ENCODE results near the gene RBM4. TPM values are rescaled to one million over a fixed set of nuclear protein-coding genes. Genes with fewer than 3 reads are reported as not detected.
A peak's percentile ranks its signal among the peaks of the same experiment; 100 is the strongest.
"Not testable (repeated sequence)": the region's sequence is repeated elsewhere in the genome, so short reads cannot be mapped to it uniquely, and the experiment has no call there.

The RBM4 gene, protein sequence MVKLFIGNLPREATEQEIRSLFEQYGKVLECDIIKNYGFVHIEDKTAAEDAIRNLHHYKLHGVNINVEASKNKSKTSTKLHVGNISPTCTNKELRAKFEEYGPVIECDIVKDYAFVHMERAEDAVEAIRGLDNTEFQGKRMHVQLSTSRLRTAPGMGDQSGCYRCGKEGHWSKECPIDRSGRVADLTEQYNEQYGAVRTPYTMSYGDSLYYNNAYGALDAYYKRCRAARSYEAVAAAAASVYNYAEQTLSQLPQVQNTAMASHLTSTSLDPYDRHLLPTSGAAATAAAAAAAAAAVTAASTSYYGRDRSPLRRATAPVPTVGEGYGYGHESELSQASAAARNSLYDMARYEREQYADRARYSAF
- total RNA-seq (2012; rRNA removed) = 91.7 and 93.8 TPM in 2 replicates

DNA sequence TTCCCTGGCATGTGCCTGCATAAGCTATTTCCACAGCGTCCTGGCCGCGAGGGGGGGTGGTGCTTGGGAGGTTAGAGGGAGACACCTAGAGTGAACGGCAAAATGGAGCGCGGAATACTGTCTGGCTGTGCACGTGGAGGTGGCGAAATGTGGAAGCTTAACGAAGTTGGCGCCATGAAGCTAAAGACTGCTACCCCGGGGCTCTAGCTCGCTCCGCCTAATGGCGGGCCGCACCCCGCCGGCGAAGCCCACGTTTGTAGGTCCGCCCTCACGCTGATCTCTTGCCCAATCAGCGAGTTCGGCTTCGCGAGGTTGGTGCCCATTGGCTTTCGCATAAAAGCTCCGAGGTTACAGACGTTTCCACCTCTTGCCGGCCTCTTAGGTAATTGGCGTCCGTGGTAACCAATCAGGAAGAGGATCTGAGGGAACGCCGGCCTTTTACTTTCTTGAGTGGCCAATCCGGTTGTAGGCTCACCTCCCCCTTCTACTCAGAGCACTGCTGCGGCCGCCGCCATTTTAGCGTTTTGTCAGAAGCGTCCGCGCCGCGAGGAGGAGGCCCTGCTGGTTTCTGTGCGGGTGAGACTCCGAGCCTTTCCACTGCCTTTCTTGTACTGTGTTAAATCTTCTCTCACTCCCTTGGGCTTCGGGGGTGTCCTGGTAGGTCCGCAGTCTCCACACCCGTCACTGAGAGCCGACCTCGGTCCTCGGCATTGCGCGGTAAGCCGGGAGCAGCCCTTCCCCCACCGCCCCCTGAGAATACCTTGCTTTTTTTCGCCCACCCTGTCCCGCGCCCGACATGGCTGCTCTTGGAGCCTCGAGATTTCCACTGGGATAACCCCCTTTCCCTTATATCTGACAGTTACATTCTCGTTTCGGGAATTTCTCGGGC is at the start of gene RBM4:
TSS of gene RBM4 (plus strand) at position 527 of the 889 bp plus-strand sequence. CDS start 1,009 bp downstream, outside the sequence.
- Histone ChIP-seq H3K9ac (ENCODE audit: low read depth, low read length) (peak within 1 kb of the TSS; percentile 93), H3K4me3 (ENCODE audit: low read length) (peak within 1 kb of the TSS; percentile 78), H3K9me3 (replicated peaks; ENCODE audit: low read length) (no peaks in the 10 kb centered on the region), H3K4me2 (ENCODE audit: low read length) (peak within 1 kb of the TSS; percentile 93), H3K27me3 (ENCODE audit: control insufficient read depth, insufficient read depth, low read length) (no peaks in the 10 kb centered on the region), H3K36me3 (ENCODE audit: insufficient read depth, low read length) (peaks cover 49% of the 10 kb centered on the region), H3K4me1 (ENCODE audit: control insufficient read depth, insufficient read depth, low read length) (peaks cover 46% of the 10 kb centered on the region)

DNA sequence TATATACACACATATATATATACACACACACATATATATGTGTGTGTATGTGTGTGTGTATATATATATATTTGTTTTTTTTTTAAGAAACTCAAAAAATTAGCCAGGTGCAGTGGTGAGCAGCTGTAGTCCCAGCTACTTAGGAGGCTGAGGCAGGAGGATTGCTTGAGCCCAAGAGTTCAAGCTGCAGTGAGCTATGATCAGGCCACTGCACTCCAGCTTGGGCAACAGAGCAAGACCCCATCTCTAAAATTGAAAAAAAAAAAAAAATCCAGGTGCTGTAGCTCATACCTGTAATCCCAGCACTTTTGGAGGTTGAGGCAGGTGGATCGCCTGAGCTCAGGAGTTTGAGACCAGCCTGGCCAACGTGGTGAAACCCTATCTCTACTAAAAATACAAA is 49.2 kb upstream of the RBM4 start:
- not testable (repeated sequence) for H3K4me2 ChIP-seq (ENCODE audit: low read length); H3K4me1 ChIP-seq (ENCODE audit: control insufficient read depth, insufficient read depth, low read length); H3K36me3 ChIP-seq (ENCODE audit: insufficient read depth, low read length); H3K4me3 ChIP-seq (ENCODE audit: low read length); H3K9me3 ChIP-seq (replicated peaks; ENCODE audit: low read length); H3K9ac ChIP-seq (ENCODE audit: low read depth, low read length)
- H3K27me3 ChIP-seq (ENCODE audit: control insufficient read depth, insufficient read depth, low read length) = peaks cover 13% of the 10 kb centered on the region

DNA sequence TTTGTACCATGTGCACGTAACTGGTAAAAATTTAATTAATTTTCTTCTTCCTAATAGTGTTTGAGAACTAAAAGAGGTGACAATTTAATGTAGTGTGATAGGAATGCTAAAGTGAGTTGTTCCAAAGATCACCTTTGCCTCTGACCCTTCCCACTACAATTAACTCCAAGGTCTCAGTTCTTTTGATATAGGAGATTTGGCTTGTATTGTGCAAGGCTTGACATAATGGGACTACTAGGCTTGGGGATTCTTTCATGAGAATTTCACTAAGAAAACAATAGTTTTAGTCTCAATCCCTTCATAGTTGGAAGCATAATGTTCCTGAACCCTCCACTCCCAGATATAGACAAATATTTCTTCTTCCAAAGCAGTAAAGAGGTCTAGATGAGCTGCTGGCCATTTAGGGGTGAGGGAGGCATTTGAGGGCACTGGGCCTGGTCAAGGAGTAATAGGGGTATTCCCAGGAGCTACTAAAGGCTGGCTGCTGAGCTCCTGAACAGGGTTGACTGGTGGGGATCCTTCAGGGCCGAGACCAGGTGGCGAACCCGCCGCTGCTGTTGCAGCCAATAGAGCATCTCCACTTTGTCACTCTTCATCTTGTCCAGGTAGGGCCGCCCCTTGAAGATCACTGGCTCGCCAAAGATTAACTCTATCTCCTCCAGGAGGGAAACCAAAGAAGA is 48.4 kb upstream of the RBM4 start:
- no peaks in the 10 kb centered on the region for H3K9me3 ChIP-seq (replicated peaks; ENCODE audit: low read length)
- peaks cover 11% of the 10 kb centered on the region for H3K4me1 ChIP-seq (ENCODE audit: control insufficient read depth, insufficient read depth, low read length)
- peaks cover 13% of the 10 kb centered on the region for H3K27me3 ChIP-seq (ENCODE audit: control insufficient read depth, insufficient read depth, low read length)
- H3K4me2 ChIP-seq (ENCODE audit: low read length) = no peak overlapping the region
- no peaks in the 10 kb centered on the region for H3K36me3 ChIP-seq (ENCODE audit: insufficient read depth, low read length)
- no peak overlapping the region for H3K4me3 ChIP-seq (ENCODE audit: low read length)
- H3K9ac ChIP-seq (ENCODE audit: low read depth, low read length) = no peak overlapping the region

DNA sequence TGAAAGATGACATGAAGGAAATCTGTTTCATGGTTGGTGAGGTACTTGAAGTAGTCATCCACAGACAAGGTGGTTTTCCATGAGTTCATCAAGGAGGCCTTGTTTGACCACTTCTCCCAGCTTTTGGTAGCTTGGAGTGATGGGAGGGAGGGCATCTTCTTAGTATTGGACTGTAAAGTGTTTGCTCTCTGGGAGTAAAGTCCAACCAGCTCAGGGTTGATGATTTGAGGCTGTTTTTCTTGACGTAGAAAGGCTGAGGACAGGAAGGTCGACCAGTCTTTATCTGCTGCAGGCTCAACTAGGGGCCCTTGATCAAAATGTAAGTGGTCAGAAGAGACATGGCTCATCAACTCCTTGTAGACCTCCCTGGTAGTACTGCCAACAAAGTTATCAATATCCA is 47.3 kb upstream of the RBM4 start:
- no peak overlapping the region for H3K4me2 ChIP-seq (ENCODE audit: low read length)
- no peak overlapping the region for H3K9ac ChIP-seq (ENCODE audit: low read depth, low read length)
- H3K4me1 ChIP-seq (ENCODE audit: control insufficient read depth, insufficient read depth, low read length) = peaks cover 12% of the 10 kb centered on the region
- no peaks in the 10 kb centered on the region for H3K9me3 ChIP-seq (replicated peaks; ENCODE audit: low read length)
- peaks cover 12% of the 10 kb centered on the region for H3K27me3 ChIP-seq (ENCODE audit: control insufficient read depth, insufficient read depth, low read length)
- no peaks in the 10 kb centered on the region for H3K36me3 ChIP-seq (ENCODE audit: insufficient read depth, low read length)
- H3K4me3 ChIP-seq (ENCODE audit: low read length) = no peak overlapping the region

DNA sequence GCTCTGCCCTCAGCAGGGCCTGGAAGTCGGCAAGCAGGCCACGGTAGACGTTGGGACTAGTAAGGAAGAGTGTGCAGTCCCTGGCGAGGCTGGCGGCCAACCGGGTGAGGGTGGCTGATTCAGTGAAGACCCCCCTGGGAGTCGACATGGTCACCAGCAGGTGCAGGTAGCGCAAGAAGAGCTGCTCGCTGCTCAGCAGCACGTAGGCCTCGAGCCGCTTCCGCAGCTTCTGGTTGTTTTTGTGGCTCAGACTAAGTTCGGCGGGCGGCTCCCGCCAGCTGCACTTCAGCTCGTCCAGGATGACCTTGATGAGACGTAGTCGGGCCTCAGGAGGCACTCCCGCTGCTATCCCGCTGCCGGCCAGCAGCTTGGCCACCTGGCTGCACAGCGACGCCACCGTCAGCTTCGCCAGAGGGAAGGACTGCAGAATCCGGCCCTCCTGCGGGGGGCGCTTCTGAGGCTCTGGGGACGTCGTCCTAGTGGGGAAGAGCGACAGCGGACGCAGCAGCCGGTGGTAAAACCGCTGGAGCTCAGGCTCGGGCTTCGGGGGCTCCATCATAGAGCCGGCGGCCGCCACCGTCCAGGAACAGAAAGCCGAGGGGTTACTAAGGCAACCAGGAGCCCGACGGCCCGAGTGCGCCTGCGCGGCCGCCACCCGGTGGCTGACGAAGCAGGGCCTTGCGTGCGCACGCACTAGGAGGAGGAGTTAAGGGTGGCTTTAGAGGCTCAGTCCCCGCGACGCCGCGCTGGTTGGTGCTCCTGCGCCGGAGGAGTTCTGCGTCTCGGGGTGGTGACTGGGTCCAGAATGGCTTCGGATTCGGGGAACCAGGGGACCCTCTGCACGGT is 45.8 kb upstream of the RBM4 start, which contains the start of the genes CCDC87 and CCS:
TSS of gene CCDC87 (minus strand) at position 607 of the 846 bp plus-strand sequence. CDS start at position 559, 48 bp downstream.
TSS of gene CCS (plus strand) at position 729 of the 846 bp plus-strand sequence. CDS start at position 806, 77 bp downstream.
- Histone ChIP-seq H3K4me3 (ENCODE audit: low read length) (peak within 1 kb of the TSS; percentile 82), H3K4me2 (ENCODE audit: low read length) (peak within 1 kb of the TSS; percentile 98), H3K27me3 (ENCODE audit: control insufficient read depth, insufficient read depth, low read length) (peaks cover 9% of the 10 kb centered on the region), H3K4me1 (ENCODE audit: control insufficient read depth, insufficient read depth, low read length) (peaks cover 12% of the 10 kb centered on the region), H3K36me3 (ENCODE audit: insufficient read depth, low read length) (no peaks in the 10 kb centered on the region), H3K9ac (ENCODE audit: low read depth, low read length) (peak within 1 kb of the TSS; percentile 90), H3K9me3 (replicated peaks; ENCODE audit: low read length) (no peaks in the 10 kb centered on the region)

DNA sequence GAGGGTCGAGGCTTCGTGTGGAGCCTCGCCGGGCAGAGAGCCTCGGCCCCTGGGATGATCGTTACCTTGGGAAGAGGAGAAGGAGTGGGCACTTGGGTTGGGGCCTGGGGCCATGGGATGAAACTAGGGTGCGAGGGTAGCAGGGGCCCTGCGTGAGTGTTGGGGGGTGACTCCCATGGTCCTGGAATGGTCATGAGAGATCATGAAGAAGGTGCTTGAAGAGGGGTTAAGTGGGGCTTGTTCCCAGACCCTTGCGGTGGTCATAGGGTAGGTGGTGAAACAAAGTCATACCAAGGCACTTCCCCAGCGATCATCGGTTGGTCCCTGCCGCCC is 45.2 kb upstream of the RBM4 start:
- Histone ChIP-seq H3K4me1 (ENCODE audit: control insufficient read depth, insufficient read depth, low read length) (peaks cover 12% of the 10 kb centered on the region), H3K9me3 (replicated peaks; ENCODE audit: low read length) (no peaks in the 10 kb centered on the region), H3K9ac (ENCODE audit: low read depth, low read length) (peak overlapping the region; percentile 90), H3K4me2 (ENCODE audit: low read length) (peak overlapping the region; percentile 98), H3K36me3 (ENCODE audit: insufficient read depth, low read length) (no peaks in the 10 kb centered on the region), H3K27me3 (ENCODE audit: control insufficient read depth, insufficient read depth, low read length) (peaks cover 9% of the 10 kb centered on the region), H3K4me3 (ENCODE audit: low read length) (peak overlapping the region; percentile 82)

DNA sequence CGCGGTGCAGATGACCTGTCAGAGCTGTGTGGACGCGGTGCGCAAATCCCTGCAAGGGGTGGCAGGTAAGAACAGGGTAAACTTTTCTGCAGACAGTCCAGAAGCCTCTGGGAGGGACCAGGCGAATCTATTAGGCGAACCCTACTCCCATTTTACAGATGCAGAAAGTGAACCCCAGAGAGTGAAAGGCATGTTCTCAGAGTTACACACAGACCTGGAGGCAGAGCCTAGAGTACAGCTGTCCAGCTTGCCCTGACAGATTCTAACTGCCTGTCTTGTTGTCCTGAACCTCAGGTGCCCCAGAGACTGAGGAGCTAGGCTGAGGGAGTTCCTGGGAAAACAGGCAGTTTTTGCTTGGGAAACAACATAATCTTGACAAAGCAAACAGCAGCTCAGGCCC is 44.9 kb upstream of the RBM4 start:
- Histone ChIP-seq H3K4me3 (ENCODE audit: low read length) (peak overlapping the region; percentile 82), H3K4me1 (ENCODE audit: control insufficient read depth, insufficient read depth, low read length) (peaks cover 12% of the 10 kb centered on the region), H3K9me3 (replicated peaks; ENCODE audit: low read length) (no peaks in the 10 kb centered on the region), H3K27me3 (ENCODE audit: control insufficient read depth, insufficient read depth, low read length) (peaks cover 9% of the 10 kb centered on the region), H3K4me2 (ENCODE audit: low read length) (peak overlapping the region; percentile 98), H3K9ac (ENCODE audit: low read depth, low read length) (peak overlapping the region; percentile 90), H3K36me3 (ENCODE audit: insufficient read depth, low read length) (no peaks in the 10 kb centered on the region)

DNA sequence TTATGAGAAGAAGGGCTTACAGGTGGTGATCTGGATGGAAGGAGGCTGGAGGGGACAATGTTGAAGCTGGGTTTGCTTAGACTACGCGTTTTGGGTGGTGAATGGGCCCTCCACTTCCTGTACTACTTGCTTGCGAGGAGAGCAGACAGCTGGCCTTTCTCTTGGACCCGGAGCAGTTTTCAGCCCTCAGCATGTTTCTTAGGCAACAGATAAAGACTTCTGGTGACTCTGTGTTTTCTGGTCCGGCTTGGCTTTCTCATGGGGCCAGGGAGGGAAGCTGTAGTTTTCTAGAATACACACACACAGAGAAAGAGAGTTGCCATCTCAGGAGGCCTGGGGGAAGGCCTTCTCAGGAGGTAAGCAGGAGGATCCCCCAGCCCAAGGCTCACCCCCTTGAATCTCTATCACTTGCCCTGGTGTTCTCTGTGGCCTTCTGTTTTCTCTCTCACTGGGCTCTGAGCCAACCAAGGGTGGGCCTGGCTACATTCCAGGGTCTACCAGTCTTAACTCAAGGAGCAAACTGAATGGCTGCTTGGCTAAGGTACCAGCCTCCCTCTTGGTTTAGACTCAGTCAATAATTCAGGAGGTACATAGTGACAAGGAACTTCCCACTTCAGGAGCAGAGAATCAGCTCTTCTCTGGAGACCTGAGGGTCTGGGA is 43.1 kb upstream of the RBM4 start:
- Histone ChIP-seq H3K36me3 (ENCODE audit: insufficient read depth, low read length) (peaks cover 14% of the 10 kb centered on the region), H3K4me2 (ENCODE audit: low read length) (peak overlapping the region; percentile 31), H3K27me3 (ENCODE audit: control insufficient read depth, insufficient read depth, low read length) (peaks cover 7% of the 10 kb centered on the region), H3K9ac (ENCODE audit: low read depth, low read length) (no peak overlapping the region), H3K4me1 (ENCODE audit: control insufficient read depth, insufficient read depth, low read length) (peaks cover 12% of the 10 kb centered on the region), H3K4me3 (ENCODE audit: low read length) (no peak overlapping the region), H3K9me3 (replicated peaks; ENCODE audit: low read length) (no peaks in the 10 kb centered on the region)

DNA sequence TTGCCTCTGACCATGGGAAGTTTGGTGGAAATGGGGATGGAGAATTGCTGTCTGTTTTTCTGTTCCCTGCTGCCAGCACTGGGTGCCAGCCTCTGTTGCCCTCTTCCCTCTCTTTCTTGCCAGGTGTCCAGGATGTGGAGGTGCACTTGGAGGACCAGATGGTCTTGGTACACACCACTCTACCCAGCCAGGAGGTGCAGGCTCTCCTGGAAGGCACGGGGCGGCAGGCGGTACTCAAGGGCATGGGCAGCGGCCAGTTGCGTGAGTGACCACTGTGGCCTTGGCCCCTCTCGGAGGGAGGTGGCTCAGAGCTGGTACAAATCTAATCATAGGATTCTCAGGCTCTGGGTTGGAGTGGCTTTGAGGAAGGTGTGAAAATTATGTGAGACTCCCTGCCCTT is 39.5 kb upstream of the RBM4 start:
- H3K9ac ChIP-seq (ENCODE audit: low read depth, low read length) = no peak overlapping the region
- H3K36me3 ChIP-seq (ENCODE audit: insufficient read depth, low read length) = peaks cover 23% of the 10 kb centered on the region
- no peak overlapping the region for H3K4me3 ChIP-seq (ENCODE audit: low read length)
- H3K27me3 ChIP-seq (ENCODE audit: control insufficient read depth, insufficient read depth, low read length) = no peaks in the 10 kb centered on the region
- peaks cover 24% of the 10 kb centered on the region for H3K4me1 ChIP-seq (ENCODE audit: control insufficient read depth, insufficient read depth, low read length)
- no peaks in the 10 kb centered on the region for H3K9me3 ChIP-seq (replicated peaks; ENCODE audit: low read length)
- H3K4me2 ChIP-seq (ENCODE audit: low read length) = no peak overlapping the region

DNA sequence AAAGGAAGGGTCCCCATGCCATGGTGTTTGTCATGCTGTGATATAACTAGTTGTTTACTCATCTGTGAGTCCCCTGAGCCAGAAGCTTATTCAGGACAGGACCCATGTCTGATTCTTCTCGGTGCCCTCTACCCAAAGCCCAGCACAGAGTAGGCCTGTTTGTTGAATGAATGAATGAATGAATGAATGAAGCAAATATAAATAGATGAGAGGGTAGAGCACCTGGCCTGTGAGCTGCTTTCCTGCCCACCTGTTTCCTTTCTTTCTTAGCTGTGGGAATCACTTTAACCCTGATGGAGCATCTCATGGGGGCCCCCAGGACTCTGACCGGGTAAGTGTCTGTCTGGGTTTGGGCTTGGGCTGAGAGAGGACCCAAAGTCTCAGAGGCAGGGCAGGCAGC is 38.3 kb upstream of the RBM4 start:
- no peak overlapping the region for H3K4me3 ChIP-seq (ENCODE audit: low read length)
- H3K4me1 ChIP-seq (ENCODE audit: control insufficient read depth, insufficient read depth, low read length) = peaks cover 19% of the 10 kb centered on the region
- H3K4me2 ChIP-seq (ENCODE audit: low read length) = no peak overlapping the region
- H3K9me3 ChIP-seq (replicated peaks; ENCODE audit: low read length) = no peaks in the 10 kb centered on the region
- no peak overlapping the region for H3K9ac ChIP-seq (ENCODE audit: low read depth, low read length)
- H3K36me3 ChIP-seq (ENCODE audit: insufficient read depth, low read length) = peaks cover 28% of the 10 kb centered on the region
- H3K27me3 ChIP-seq (ENCODE audit: control insufficient read depth, insufficient read depth, low read length) = no peaks in the 10 kb centered on the region
